Urinary bladder (tissue), 4 donors: Measurements from ENCODE around the gene SPON2. TPM values are rescaled to one million over a fixed set of nuclear protein-coding genes. Genes with fewer than 3 reads are reported as not detected.
A peak's percentile ranks its signal among the peaks of the same experiment; 100 is the strongest.

Experiments
- DNase-seq: peaks from one replicate; pipeline ENCODE4 v3.0.0-alpha.2; 2015; ENCODE audit errors: extremely low spot score
- H3K27ac ChIP-seq: one replicate; pipeline ENCODE4 v1.5.1; 2013; ENCODE audit warnings: low read depth, mild to moderate bottlenecking, moderate library complexity
- H3K36me3 ChIP-seq: one replicate; pipeline ENCODE4 v1.6.1; 2013; ENCODE audit warnings: mild to moderate bottlenecking, moderate library complexity; ENCODE audit not compliant: insufficient read depth
- H3K4me1 ChIP-seq: one replicate; pipeline ENCODE4 v1.6.1; 2013; ENCODE audit warnings: mild to moderate bottlenecking, moderate library complexity; ENCODE audit not compliant: insufficient read depth
- H3K4me3 ChIP-seq: one replicate; pipeline ENCODE4 v1.5.1; 2013; ENCODE audit warnings: low read depth, low read length
- WGBS: extraction: QIAGEN DNeasy Blood & Tissue Kit; methylation state at CpG from one replicate; pipeline ENCODE4 v1.1.7; 2013; 5-methylcytosine and 5-hydroxymethylcytosine counted together
- polyA plus RNA-seq: library from polyadenylated mRNA; stranded (reverse); fragments of 200-250 nt; gene quantifications from one replicate; pipeline ENCODE4 v1.2.3, GENCODE V29; 2013
- total RNA-seq: library from RNA; depleted of rRNA; stranded (reverse); fragments of >200 nt; gene quantifications from one replicate; pipeline ENCODE4 v1.2.3, GENCODE V29; 2014
- donor health status: healthy with polysubstance abuse.
- donor health status: healthy.

The SPON2 gene
- total and polyA plus RNA-seq, 2 donors: 119 to 123 TPM

DNA sequence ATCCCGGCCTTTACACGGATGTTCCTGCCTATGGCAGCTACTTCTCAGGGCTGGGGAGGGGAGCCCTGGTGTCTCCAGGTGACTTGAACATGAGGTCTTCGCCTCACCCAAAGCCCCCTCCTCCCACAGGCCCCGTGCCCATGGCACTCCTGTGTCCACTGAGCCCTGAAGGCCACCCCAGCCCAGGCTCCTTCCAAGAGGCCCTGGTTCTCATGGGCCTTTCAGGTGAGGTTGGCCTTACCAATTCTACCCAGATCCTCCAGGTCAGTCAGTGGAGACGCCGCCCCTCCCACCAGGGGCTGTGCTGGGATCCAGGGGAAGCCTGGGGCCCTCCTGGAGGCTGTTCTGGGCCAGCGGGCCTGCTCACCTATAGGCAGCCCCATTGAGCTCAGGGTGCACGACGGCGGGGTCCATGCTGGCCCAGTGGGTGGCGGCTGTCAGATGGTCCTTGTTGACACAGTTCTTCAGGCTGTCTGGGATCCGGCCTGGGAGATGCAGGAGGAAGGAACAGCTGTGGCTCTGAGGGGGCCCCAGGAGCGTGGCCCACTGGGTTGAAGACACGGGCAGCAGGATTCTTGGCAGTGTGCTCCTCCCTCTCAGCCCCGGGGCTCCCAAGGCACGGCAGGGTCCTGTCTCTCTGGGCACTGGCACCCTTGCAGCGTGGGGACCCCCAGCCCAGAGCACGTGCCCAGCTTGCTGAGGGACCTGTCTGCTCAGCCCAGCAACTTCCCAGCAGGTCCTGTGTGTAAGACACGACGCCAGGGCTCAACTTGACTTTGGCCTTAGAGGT lies 40.4 kb upstream of the SPON2 start:
- WGBS: 88% methylated on average over 20 of the region's 20 CpGs
- peaks cover 7% of the 10 kb centered on the region for H3K36me3 ChIP-seq
- no peak for DNase-seq
- H3K4me1 ChIP-seq: peaks cover 3% of the 10 kb centered on the region
- no peak overlapping the region for H3K4me3 ChIP-seq
- H3K27ac ChIP-seq: no peak overlapping the region

DNA sequence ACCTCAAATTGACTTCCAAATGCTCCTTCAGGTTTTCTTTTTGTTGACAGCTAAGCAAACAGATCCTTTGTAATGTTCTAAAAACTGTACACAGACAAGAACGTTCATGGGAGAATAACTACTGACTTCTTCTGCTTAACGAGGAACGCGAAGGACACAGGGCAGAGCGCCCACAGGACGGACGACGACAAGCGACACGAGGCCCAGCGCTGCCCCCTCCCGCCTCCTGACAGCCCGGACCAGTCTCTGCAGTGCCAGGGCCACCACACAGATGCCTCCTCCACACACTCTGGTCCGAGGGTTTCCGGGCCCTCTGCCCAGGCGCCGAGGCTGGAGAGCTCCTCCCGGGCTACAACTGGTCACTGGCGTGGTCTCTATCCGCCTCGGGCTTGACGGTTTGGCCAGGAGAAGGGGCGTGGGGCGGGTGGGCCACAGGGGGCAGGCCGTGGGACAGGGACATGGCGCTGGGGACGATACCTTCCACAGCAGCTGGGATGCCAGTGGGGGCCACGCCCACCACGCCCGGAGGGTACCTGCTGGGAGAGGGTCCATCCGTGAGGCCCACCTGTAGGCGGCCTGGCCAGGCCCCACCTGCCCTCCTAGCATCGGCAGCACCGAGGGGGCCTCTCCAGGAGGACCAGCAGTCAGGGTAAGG lies 39.6 kb upstream of the SPON2 start:
- H3K4me1 ChIP-seq: no peaks in the 10 kb centered on the region
- WGBS: 69% methylated on average over 34 of the region's 34 CpGs
- DNase-seq: no peak
- no peak overlapping the region for H3K4me3 ChIP-seq
- no peak overlapping the region for H3K27ac ChIP-seq
- H3K36me3 ChIP-seq: peaks cover 7% of the 10 kb centered on the region

DNA sequence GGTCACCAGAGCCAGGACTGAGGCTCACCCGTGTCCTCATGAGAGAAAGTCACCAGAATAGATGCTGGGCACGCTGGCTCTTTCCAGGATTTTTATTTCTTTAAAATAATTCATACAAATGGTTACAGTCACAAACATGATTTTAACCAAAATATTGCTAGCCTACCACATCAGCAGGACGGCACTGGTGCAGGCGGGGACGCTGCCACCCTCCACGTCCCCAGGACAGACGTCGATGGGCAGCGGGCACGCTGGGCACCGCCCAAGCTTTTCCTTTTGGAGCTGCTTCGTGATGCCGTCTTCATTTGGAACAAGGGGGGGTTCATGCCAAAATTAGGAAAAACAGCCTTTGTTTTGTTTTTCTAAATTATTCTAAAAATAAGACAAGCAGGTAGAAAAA lies 39.0 kb upstream of the SPON2 start:
- Histone ChIP-seq H3K36me3 (peaks cover 7% of the 10 kb centered on the region), H3K4me3 (no peak overlapping the region)

DNA sequence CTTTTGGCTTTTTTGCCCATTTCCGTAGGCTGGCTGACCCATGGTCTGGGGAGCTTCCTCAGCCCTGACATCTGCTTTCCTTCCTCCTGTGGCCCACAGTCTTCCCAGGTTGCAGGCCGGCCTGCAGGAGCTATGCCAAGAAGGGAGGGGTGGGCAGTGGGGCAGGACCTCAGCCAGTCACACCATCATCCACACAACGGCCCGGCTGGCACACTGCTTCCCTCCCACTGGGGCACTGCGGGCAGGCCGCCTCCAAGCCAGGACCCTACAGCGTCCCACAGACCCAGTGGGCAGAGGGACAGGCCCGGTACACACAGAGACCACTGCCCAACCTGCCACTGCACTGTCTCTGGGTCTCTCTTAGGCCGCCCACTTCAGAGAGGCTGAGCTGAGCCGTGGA lies 38.6 kb upstream of the SPON2 start:
- DNase-seq: no peak

More for the DNA sequence above, 39.0 kb upstream of the SPON2 start:
- 86% methylated on average over 13 of the region's 13 CpGs for WGBS
- Histone ChIP-seq H3K27ac (no peak overlapping the region), H3K4me1 (no peaks in the 10 kb centered on the region)
- no peak for DNase-seq

DNA sequence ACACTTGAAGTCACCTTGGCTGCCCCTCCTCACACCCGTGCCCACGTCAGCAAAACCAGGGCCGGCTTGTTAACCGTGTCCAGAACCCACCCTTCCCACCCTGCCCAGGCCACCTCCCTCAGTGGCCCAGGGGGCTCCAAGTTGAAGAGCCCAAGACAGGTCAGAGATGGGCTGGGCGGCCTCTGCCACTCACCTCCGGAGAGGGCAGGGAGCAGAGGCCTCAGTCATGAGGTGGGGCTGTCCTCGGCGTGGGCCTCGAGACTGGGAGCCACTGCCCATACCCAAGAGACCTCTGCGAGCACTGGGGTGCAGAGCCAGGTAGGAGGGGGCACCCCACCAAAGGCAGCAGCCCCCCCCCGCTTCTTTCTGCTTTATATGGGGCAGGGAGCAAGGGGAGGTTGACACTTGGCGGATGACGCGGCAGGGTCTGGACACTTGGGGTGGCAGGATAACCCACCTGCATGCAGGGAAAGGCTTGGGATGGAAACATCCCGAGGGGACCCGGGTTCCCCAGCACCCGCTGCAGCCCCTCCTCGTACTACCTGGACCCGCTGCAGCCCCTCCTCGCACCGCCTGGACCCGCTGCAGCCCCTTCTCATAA lies 38.0 kb upstream of the SPON2 start:
- no peaks in the 10 kb centered on the region for H3K4me1 ChIP-seq
- 65% methylated on average over 22 of the region's 22 CpGs for WGBS
- no peak overlapping the region for H3K4me3 ChIP-seq
- DNase-seq: no peak
- peak overlapping the region; percentile 12 for H3K27ac ChIP-seq
- H3K36me3 ChIP-seq: peaks cover 7% of the 10 kb centered on the region

More for the DNA sequence above, 38.6 kb upstream of the SPON2 start:
- peaks cover 7% of the 10 kb centered on the region for H3K36me3 ChIP-seq
- no peaks in the 10 kb centered on the region for H3K4me1 ChIP-seq
- no peak overlapping the region for H3K4me3 ChIP-seq
- H3K27ac ChIP-seq: no peak overlapping the region
- WGBS: 66% methylated on average over 10 of the region's 10 CpGs

DNA sequence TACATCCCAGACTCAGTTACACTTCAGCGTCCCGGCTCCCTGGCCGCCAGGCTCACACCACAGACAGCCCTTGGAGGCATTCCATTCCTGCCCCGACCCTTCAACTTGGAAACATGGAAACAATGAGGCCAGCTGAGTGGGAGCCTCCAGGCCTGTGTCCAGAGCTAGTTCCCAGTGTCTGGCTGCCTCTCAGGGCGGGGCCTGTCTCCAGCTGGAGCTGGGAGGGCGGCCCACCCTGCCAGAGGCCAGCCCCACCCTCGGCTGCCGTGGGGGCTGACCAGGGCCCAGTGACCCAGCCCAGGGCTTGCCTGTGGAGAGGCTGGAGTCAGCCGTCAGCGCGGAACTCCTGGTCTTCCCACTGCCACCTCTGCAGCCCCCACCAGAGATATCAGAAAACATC lies 37.4 kb upstream of the SPON2 start:
- Histone ChIP-seq H3K36me3 (peaks cover 7% of the 10 kb centered on the region), H3K4me1 (no peaks in the 10 kb centered on the region)
- no peak for DNase-seq

DNA sequence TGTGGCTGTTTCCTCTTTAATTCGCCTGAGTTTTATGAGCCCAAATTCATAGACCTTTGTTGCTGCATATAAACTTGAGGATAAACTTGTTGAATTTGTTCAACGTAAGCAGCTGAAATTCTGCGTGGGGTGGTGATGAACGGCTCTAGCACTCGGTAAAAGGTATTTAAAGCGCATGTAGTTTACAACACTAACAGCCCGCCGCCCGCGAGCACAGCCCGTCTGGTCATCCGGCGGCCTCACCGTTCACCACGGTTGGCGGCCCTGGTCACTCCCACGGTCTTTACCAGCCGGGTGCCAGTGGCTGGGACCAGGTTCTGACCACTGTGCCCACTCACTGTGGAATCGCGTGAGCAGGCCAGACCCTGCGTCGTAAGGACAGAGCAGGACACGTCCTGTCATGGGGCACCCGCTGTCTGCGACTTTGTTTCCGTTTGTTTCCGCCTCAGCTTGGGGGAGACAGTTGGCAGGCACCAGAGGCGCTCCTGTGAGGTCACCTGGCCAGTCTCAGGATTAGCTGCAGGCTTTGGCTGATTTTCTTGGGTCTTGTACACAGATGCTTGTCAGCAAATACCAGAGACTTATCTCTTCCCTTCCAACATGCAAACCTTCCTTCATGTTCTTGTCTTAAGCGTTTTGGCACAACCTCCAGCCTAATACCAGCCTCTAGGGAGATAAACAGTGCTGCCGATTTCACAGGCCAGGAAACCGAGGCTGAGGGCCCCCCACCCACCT lies 36.8 kb upstream of the SPON2 start:
- H3K27ac ChIP-seq: peak overlapping the region; percentile 61
- peaks cover 4% of the 10 kb centered on the region for H3K36me3 ChIP-seq
- H3K4me3 ChIP-seq: no peak overlapping the region
- no peaks in the 10 kb centered on the region for H3K4me1 ChIP-seq
- DNase-seq: no peak
- WGBS: 41% methylated on average over 31 of the region's 31 CpGs

More for the DNA sequence above, 37.4 kb upstream of the SPON2 start:
- Histone ChIP-seq H3K4me3 (no peak overlapping the region), H3K27ac (peak overlapping the region; percentile 48)
- 12% methylated on average over 11 of the region's 11 CpGs for WGBS

DNA sequence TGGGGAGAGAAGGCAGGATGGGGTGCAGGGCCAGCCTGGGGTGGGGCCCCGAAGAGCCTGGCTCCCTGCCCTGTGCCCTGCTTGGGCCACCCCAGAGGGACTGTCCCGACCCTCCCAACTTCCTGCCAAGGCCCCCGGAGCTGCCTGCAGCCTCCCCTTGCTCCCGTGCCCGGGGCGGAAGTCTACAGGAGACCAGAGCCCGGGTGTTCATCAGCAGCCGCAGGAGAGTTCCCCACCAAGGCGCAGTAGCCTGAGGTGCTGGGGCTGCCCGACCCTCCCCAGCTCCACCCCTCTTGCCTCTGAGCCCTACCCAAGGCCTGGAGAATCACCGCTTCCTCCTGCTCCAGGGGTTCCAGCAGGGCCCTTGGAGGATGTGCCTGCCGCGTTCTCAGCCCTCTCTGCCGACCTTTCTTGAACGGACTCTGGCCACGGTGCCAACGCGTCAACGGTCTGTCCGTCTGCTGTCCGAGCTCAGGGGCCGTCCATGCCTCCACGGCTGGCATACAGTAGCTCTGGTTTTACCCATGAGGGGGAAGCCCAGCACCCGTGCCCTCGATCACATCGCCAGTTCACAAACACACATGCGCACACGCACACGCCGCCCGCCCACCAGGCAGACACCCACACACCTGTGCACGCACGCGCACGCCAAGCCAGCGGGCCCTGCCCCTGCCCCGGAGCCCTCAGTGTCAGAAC lies 36.0 kb upstream of the SPON2 start:
- peaks cover 4% of the 10 kb centered on the region for H3K36me3 ChIP-seq
- H3K4me3 ChIP-seq: no peak overlapping the region
- peak overlapping the region; percentile 61 for H3K27ac ChIP-seq
- H3K4me1 ChIP-seq: no peaks in the 10 kb centered on the region
- no peak for DNase-seq
- 54% methylated on average over 37 of the region's 37 CpGs for WGBS

DNA sequence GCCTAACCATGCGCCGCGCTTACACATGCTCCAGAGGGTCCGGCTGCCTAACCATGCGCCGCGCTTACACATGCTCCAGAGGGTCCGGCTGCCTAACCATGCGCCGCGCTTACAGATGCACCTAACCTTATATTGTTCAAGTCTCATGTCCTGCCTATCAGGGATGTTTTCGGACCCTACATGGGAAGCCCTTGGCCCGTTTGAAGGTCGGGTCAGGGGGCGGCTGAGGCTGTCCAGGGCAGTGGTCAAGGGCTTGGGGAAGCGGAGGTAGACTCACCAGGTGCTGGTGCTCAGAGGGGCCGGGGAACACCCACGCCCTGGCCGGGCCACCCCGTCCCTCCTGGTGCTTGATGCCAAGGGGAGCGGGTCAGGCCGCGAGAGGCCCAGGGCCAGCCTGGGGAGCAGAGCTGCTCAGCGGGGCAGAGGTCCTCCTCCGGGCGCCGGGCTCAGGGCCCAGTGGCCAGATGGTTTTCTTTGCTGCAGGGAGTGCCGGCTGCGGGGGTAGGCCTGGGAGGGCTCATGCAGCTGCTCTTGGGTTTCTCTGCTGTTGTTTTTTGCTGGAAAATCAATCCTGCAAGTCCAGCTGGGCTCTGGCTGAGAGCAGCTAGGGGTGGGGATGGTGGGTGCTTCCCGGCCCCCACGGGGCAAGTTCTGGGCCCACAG lies 35.4 kb upstream of the SPON2 start:
- H3K36me3 ChIP-seq: peaks cover 3% of the 10 kb centered on the region
- 50% methylated on average over 28 of the region's 31 CpGs for whole genome bisulfite sequencing
- H3K4me3 ChIP-seq: no peak overlapping the region
- no peaks in the 10 kb centered on the region for H3K4me1 ChIP-seq
- H3K27ac ChIP-seq: no peak overlapping the region
- peak; percentile 41 for DNase-seq

DNA sequence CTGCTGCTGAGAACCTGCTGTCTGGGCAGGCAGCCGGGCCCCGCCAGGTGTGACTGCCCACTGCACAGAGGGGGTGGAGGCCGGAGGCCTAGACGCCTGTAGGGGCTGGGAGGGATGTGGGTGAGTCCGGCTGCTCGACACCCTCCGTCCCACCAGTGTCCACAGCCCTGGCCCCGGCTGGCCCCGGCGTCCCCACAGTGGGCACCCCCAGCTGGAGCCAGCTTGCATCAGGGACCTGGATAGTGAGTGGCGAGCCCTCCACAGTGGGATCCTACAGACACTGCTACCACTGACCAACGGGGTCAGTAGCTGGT lies 34.7 kb upstream of the SPON2 start:
- 87% methylated on average over 12 of the region's 12 CpGs for WGBS
- no peak overlapping the region for H3K4me3 ChIP-seq
- H3K4me1 ChIP-seq: no peaks in the 10 kb centered on the region
- no peak for DNase-seq
- no peaks in the 10 kb centered on the region for H3K36me3 ChIP-seq
- H3K27ac ChIP-seq: no peak overlapping the region

DNA sequence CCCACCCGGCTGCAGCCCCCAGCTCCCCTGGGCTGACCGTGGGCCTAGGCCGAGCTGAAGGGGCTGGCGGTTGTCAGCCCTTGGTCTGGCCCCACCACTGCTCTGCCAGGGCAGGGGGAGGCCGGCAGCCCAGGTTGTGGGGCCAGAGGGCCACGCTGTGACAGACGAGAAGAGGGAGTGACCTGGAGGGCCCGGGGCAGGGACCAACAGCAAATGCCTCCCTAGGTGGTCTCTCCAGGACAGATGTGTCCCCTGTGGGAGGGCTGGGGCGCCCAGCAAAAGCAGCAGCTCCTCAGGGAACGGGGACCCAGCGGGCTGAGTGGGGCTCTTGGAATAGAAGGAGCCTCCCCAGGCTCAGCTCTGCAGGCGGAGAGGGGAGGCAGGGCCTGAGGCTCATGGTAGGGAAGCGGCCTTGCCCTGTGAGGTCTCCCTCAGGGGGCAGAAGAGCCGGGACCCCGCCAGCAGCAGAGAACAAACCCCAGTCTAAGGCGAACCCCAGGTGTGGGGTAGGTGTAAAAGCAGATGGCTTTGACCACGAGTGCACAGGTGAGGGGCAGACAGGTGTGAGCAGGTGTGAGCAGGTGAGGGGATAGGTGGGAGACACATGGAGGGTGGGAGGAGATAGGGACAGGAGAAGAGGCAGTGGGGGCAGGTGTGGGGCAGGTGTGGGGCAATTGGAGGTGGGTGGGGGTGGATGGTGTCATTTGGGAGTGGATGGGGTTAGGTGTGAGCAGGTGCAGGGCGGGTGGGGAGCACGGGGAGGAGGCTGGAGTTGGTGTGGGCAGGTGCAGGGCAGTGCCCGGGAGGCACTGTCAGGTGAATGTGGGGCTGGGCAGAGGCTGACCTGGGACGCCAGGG lies 34.1 kb upstream of the SPON2 start:
- H3K36me3 ChIP-seq: no peaks in the 10 kb centered on the region
- 94% methylated on average over 21 of the region's 21 CpGs for WGBS
- no peak for DNase-seq
- H3K4me3 ChIP-seq: no peak overlapping the region
- no peak overlapping the region for H3K27ac ChIP-seq
- H3K4me1 ChIP-seq: no peaks in the 10 kb centered on the region

DNA sequence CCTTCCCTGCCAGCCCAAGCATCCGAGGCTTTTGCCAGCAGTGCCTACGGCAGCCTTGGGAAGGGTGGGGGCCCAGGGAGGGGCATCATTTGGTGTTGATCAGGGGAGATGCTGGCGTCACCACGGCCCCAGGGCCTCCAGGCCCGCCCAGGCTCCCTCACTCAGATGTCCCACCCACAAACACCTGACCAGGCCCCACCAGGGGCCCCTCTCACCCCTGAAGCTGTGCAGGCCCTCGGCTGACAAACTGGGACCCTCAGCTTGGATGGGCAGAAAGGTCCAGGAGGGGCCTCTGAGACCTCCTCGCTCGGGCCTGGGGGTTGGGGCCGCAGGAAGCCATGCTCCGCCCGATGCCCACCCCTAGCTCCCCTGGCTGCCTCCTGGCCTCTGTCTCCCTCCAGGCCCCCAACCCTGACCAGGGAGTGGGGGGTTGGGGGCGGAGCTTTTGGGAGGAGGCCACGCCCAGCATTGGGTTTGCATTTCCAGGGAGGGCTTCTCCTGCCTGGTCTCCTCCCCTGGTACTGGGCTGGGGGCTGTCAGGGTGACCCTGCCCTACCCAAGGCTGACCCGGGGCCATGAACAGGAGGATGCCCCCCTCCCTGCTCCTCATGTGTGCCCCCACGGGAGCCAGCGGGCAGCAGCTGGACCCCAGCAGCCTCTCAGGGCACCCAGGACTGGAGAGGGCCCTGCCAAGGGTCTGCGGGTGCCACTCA lies 33.4 kb upstream of the SPON2 start:
- DNase-seq: no peak
- no peak overlapping the region for H3K27ac ChIP-seq
- H3K4me3 ChIP-seq: no peak overlapping the region
- no peaks in the 10 kb centered on the region for H3K36me3 ChIP-seq
- no peaks in the 10 kb centered on the region for H3K4me1 ChIP-seq
- WGBS: 90% methylated on average over 17 of the region's 17 CpGs
